LoVo (cell line): Measurements from ENCODE around the gene GTF3C5.
"Not testable (repeated sequence)": the region's sequence is repeated elsewhere in the genome, so short reads cannot be mapped to it uniquely, and the experiment has no call there.

Source experiments
- DNase-seq: peaks from one replicate; pipeline ENCODE4 v3.0.0-alpha.2; 2016; ENCODE audit warnings: low spot score

GTF3C5 gene

DNA sequence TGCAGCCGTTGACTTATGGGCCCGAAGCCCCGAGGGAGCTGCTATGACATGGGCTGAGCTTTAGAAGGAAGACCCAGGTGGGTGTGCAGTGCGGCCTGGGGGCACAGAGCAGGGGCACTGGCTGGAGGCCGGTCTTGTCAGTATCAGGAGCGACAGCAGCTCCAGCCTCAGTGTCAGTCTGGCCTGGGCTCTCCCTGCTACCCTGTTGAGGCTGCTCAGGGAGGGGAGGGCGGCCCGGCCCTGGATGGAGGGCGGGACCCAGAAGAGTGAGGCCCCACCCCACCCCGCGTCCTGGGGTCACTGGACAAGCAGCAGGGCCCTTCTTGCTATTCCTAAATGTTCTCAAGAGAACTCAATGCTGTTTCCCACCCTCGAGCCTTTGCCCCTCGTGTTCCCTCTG lies 34.3 kb upstream of the GTF3C5 start:
- no peak for DNase-seq

DNA sequence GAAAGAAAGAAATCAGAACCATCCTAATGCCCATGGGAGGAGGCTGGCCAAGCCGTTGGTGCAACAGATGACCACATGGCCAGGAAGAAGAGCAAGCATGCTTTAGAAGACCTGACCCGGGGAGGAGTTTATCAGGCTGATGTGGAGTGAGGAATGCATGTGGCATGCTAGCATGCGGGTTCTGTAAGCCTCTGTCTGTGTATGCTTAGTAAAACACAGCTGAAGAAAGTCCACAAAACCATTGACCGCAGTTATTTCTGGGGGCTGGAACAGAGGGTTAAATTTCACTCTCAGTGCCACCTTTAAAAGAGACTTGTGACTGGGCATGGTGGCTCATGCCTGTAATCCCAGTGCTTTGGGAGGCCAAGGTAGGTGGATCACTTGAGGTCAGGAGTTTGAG lies 33.2 kb upstream of the GTF3C5 start:
- no peak for DNase-seq

DNA sequence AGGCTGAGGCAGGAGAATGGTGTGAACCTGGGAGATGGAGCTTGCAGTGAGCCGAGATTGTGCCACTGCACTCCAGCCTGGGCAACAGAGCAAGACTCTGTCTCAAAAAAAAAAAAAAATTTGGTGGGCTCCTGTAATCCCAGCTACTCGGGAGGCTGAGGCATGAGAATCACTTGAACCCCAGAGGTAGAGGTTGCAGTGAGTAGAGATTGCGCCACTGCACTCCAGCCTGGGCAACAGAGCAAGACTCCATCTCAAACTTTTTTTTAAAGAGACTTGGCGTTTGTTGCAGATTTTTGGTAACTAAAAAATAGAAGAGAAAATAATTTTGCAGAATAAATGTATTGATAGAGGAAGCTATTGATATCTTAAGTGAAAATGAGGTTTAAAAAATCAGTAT lies 32.6 kb upstream of the GTF3C5 start:
- DNase-seq: not testable (repeated sequence)

DNA sequence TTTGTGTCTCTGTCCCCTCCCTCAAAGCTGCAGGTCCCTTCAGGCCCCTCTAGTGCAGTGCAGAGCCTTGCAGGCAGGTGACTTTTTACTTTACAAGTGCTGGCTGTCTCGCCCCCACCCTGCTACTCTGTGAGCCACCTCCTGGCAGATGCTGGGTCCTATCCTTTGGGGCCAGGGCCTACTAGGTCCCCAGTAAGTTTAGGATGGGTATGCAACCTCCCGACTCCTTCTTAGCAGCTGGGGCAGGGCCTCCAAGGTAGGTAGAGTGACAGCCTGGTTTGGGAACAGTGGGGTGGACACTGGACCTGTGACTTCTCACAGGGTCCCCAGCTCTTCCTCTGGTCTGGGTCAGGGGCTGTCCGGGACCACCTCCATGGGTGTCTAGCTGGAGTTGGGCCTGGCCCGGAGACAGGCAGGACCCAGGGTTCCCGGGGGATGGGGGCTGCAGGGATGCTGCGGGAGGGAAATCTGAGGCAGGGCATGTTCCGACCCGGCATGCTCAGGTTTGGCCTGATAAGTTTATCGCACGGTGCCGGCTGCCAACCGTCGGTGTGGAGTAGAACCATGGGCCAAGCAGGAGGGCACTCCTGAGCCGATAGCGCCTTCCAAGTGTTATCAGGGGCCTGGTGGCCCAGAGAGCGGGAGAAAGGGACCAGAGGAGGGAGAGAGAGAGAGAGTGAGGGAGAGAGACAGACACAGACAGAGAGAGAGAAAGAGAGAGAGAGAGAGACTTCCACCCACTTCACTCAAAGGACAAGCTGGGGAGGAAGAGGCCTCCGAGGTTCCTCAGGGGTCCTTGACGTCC lies 31.8 kb upstream of the GTF3C5 start:
- no peak for DNase-seq

DNA sequence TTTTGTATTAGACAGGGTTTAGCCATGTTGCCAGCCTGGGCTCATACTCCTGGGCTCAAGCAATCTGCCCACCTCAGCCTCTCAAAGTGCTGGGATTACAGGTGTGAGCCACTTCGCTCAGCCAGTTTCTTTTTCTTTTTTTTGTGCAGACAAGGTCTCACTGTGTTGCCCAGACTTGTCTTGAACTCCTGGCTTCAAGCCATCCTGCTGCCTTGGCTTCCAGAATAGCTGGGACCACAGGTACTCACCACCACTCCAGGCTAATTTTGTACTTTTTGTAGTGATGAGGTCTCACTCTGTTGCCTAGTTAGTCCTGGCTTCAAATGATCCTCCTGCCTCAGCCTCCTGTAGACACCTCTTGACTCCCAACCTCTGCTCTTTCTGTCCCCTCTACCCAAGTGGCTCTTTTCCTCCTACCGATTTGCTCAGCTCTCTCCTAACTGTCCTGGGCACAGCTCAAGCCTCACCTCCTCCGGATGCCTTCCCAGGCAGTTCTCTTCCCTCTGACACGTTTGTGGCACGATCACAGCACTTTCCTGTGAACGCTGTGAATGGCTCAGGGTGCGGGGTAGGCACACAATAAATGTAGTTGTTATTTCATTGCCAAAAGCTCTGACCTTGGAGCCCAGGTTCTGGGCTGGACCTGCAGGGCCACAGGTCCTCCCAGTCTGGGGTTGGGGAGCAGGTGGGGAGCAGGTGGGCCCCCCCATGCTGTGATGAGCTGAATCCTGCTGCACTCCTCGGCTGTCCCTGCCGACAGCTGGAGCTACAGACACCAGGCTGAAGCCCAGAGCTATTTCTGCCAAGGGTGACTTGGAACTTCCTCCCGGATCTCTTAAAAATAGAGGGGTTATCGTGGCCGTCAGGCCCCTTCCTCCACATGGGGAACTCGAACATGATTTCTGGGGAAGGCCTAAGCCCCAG lies 28.4 kb upstream of the GTF3C5 start:
- no peak for DNase-seq

DNA sequence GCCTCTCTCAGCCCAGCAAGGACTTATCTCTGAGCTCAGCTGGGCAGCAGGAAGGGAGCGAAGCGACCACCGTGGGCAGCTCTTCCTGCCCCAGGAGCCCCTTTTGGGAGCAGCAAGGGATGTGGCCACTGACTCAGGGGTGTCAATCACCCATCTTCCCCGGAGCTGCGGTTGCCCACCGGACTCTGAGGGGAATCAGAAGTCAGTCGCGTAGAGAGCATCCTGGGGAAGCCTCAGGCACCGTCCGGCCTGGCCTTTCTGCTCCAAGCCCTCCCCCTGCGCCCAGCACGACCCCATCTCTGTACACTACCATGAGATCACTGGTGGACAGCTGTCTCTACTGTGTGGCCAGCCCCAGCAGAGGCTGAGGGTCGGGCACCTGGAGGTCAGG lies 27.7 kb upstream of the GTF3C5 start:
- no peak for DNase-seq

DNA sequence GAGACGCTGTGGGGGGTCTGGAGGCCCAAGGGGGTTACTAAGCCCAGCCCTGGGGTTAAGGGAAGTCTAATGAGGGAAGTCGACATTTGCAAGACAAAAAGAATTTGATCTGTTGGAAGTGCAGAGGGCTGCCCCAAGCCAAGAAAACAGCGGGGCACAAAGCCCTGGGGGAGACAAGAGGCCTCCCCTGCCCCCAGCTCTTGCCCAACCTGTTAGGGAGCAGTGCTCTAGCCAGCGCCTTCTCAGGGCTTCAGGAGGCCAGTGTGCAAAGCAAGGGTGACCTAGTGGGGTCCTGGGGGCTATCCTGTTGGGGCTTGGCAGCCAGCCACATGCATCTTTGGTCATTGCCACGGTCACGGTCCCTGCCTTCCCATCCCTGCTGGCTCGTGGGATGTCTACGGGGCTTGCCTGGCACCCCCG lies 27.1 kb upstream of the GTF3C5 start:
- DNase-seq: no peak

DNA sequence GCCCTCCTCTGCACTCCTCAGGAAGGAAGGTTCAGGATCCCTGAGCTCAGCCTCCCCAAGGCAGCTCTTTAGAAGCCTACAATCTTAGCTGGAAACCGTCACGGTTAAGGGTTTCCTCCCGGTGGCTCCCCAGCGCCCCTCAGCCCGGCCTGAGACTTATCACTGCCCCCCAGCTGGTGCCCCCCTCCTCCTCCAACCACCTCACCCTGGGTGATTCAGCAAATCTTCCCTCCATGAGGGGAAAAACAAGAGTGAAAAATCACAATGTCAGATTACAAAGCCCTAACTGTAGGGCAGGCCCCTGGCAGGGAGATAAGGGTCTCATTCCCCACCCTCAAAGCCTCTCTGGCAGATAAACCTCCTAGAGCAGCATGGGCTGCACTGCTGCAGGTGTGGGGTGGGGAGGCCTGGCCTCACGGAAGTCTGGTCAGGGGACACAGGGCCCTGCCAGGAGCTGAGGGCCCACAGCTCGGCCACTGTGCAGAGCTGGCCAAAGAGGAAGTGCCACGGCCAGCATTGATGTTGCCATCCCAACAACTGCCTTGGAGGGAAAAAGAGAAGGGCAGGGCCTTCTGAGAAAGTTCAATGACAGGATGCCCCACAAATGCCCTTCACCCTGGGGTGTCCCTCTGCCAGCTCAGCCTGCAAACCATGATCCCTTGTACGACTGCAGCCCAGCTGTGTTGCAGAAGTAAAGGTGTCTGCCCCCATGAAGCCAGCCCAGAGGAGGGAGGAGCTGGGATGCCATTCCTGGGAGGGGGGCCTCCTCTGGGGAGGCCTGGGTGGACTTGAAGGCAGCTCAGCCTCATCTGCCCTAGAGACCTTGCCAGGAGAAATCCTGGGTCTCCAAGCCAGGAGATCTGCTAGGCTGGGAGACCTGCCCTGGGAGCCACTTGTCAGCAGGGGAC lies 26.5 kb upstream of the GTF3C5 start:
- no peak for DNase-seq

DNA sequence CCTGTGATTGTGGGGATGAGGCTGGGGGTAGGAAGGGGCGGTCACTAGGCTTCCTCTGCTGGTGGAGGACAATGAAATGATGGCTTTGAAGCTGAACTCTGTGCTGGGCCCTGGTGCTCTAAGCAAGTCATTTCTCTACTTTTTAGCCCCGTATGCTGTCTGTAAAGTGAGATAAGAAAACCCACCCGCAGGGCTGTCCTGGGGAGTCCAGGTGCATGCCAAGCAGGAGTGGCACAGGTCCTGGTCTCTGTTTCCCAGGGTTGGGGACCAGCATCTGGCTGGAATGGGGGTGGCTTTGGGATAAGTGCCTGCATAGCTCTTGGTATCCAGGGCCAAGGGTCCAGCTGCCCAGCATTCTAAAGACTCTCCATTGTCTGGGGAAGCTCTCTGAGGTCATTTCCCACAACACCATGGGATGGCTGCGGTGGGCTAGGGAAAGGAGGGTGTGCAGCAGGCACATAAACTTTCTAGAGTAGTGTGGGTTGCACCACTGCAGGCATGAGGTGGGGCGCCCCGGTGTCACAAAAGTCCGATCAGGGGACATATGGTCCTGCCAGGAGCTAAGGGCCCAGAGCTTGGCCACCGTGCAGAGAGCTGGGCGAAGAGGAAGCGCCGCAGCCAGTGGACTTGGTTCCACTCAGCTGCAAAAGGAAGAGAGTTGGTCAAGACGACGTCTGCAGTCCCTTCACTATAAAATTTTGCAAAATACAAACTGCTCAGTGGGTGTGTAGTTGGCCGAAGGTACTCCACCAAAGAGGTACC lies 25.6 kb upstream of the GTF3C5 start:
- DNase-seq: no peak

DNA sequence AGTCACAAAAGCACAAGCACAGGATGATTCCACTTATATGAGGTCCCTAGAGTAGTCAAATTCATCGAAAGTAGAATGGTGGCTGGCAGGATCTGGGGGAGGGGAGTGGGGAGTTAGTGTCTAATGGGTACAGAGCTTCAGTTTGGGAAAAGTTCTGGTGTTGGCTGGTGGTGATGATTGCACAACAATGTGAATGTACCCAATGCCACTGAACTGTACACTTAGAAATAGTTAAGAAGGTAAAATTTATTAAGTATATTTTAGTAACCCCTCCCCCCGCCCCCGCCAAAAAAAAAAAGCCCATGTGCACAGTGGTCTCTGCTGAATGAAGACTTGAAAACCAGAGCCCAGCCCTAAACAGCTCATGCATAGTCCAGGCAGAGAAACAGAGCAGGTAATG lies 24.8 kb upstream of the GTF3C5 start:
- no peak for DNase-seq

DNA sequence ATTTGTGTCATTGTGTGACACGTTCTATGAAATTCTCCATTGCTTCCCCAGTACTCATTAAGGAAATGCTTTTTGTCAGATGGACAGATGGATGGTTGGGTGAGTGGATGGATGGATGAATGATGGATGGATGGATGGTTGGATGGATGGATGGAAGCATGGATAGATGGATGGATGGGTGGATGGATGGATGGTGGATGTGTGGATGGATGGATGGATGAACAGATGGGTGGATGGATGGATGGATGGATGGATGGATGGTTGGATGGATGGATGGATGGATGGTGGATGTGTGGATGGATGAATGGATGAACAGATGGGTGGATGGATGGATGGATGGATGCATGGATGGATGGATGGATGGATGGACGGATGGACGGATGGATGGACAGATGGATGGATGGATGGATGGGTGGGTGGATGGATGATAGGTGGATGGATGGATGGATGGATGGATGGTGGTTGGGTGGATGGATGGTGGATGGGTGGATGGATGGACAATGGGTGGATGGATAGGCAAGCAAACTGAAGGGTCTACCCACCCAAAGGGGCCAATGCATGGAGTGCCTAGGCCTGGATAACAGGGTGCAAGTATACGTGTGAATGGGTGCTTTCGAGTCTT lies 24.0 kb upstream of the GTF3C5 start:
- DNase-seq: no peak

DNA sequence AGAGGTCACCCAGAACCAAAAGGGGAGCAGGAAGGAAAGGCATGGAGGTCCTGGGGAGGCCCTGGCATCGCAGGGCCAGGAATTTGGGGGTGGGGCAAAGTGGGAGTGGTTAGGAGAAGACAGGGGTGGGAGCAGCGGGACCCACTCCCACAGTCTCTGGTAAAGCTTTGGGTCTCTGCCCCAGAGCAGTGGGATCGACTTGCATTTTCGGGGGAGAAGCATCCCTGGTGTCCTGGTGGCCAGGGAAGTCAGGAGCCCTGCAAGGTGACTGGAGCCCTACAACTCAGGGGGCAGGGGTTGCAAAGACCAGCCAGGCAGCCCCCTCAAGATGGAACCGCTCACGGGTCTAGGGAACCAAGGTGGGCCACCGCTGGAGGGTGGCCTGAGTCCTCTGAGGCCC lies 22.4 kb upstream of the GTF3C5 start:
- no peak for DNase-seq

DNA sequence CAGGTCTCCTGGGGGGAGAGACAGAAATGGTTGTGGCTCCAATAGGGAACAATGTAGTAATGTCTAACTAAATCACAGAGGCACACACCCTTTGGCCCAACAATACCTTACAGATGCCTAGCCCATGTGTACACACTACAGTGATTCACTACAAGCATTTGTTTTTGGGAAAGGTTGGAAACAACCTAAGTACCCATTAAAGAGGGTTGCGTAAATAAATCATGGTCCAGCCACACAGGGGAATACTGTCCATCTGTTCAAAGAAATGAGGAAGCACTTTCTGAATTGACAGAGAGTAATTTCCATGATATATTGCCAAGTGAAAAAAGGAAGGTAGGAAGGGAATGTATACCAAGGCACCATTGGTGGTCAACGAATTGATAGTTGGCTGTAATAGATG lies 22.0 kb upstream of the GTF3C5 start:
- no peak for DNase-seq

DNA sequence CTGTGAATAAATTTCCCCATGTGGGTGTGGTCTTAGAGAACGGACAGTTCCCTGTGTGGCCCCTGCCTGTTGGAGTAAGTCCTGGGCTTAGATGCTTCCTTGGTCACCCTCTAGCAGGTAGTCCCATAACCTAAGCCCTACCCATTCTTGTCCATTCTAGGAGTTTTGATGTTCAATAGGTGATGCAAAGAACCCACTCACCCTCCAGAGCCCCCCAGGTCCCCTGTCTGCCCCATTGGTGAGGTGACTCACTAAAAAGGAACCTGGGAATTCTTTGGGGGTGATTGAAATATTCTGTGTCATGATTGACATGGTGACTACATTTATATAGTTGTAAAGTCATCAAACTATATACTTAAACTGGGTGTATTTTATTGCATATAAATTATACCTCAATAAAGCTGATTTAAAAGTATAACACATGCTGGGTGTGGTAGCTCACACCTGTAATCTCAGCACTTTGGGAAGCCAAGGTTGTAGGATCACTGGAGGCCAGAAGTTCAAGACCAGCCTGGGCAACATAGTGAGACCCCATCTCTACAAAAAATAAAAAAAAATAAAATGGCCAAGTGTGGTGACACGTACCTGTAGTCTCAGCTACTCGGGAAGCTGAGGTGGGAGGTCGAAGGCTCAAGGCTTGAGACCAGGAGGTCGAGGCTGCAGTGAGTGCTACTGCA lies 20.8 kb upstream of the GTF3C5 start:
- no peak for DNase-seq

DNA sequence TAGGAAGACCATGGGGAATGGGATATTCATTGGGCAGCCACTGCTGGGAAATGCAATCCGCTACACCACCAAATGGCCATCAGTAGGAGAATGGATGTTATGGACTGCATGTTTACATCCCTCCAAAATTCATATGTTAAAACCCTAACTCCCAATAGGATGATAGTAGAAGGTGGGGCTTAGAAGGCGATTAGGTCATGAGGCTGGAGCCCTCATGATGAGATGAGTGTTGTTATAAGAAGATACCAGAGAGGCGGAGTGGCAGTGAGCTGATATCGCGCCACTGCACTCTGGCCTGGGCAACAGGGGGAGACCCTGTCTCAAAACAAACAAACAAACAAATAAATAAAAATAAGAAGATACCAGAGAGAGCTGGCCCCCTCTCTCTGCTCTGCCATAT lies 16.1 kb upstream of the GTF3C5 start:
- no peak for DNase-seq

DNA sequence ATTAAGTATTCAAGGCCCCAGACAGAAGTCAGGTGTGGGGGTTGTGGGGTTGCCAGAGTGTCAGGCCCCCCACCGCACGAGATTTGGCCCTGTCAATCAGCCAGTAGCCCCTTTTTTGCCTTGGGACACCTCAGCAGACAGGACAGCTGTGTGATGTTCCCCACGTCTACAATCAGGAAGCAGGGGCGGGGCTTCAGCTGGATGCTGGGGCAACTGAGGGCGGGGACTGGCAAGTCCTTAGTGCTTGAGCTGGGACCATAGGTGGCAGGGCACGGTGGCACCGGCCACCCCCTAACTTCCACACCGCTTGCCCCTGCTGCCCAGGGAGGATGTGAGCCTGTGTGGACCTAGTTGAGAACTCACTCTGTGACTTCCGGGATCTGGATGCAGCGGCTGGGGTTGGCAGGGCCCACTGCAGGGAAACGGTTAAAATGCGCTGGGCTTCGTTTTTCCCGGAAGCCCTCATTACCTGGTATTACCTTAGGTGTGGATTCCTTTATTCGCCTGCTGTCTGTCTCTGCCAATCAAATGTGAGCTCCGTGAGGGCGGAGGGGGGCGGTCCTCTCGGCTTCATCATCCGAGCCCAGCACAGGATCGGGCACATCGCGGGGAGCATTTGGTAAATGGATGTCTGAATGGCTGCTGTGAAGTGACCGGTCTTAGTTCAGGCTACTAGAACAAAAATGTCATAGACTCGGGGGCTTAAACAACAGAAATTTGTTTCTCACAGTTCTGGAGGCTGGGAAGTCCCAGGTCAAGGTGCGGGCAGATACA lies 7.5 kb upstream of the GTF3C5 start:
- DNase-seq: no peak

DNA sequence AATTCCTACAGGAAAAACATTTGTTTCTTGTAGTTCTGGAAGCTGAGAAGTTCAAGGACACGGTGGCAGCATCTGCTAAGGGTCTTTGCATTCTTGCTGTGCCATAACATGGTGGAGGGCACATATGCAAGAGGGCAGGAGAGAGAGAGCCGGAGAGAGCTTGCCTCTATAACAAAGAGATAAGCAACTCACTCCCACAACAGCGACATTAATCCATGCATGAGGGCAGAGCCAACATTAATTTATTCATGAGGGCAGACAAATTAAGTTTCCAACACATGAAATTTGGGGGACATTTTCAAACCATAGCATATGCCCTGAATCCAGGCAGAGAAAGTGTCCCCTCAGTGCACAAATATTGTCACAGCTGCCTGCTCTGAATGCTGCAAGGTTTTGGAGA lies 4.4 kb upstream of the GTF3C5 start:
- DNase-seq: no peak

DNA sequence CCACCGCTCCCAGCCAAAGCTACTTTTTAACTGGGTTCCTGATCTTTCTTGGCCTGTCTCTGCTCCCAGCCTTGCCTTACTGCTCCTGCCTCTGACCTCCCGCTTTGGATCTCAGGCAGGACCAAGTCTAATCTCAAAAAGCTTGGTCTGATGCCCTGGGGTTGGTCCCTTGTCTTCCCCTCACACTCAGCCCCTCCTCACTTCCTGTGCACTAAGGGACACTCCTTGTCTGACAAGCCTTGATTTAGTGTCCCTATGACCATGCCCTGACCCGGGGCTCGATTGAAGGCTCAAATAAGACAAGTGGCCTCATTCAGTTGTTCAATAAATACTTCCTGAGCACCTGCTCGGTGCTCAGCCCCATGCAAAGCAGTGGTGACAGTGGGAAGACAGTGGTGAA lies 3.7 kb upstream of the GTF3C5 start:
- no peak for DNase-seq

DNA sequence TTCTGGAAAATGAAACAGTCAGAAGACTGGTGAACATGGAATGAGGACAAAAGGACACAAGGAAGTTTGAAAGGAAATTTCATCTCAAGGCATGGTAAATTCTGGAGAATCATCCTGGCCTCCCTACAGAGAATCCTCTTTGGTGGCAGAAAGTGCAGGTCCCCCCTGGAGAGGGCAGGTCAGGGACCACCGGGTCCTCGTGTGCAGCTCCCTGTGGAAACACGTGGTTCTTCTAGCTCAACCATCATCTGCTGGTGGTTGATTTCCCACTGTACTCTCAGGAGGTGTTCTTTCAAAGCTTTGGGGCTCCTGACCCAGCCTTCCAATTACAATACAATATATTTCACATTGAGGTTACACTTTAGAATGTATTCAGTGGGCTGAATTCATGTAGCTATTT lies 2.6 kb upstream of the GTF3C5 start:
- DNase-seq: no peak

DNA sequence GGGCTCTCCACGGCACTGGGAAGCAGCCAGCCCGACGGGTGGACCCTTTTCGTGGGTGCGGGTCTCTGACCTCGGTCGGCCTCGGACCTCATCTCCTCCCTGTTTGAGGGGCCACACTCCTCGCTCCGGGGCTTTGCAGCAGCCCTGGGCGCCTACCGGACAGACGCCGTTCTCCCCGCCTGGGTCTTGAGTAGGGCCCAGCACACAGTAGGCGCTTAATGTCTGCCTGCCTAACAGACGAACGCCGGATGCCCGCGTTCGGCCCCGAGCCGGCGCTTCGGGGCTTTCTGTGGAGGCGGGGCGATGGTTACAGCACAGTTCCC lies 842 bp upstream of the GTF3C5 start:
- DNase-seq: no peak
